GM18907 (cell line): ENCODE data around the gene CROCC2.

Source experiments
- ATAC-seq: cut with Tn5 transposase; IDR thresholded peaks from one replicate; pipeline ENCODE4 v1.9.1; 2021; ENCODE audit warnings: mild to moderate bottlenecking, moderate library complexity; ENCODE audit not compliant: unreplicated experiment

Gene CROCC2

GRCh38 chr2:240891492-240892340 is 14.4 kb upstream of the CROCC2 start:
- ATAC-seq = no peak

GRCh38 chr2:240892356-240892755 is 13.8 kb upstream of the CROCC2 start:
- no peak for ATAC-seq

GRCh38 chr2:240892925-240893324 is 13.2 kb upstream of the CROCC2 start:
- no peak for ATAC-seq

- no peak for ATAC-seq
Measured at GRCh38 chr2:240893363-240893844, 12.7 kb upstream of the CROCC2 start.

- ATAC-seq = no peak
Measured at GRCh38 chr2:240894006-240894405, 12.1 kb upstream of the CROCC2 start.

- ATAC-seq = no peak
Measured at GRCh38 chr2:240894836-240895558, 11.1 kb upstream of the CROCC2 start.

GRCh38 chr2:240895656-240896388 is 10.3 kb upstream of the CROCC2 start, which contains the start of gene MAB21L4:
MAB21L4 (minus strand) TSS chr2:240896156; CDS start chr2:240895997, 159 bp downstream.
- no peak for ATAC-seq

- no peak for ATAC-seq
Measured at GRCh38 chr2:240896394-240896793, 9.7 kb upstream of the CROCC2 start.

GRCh38 chr2:240896871-240897692 is 9.1 kb upstream of the CROCC2 start:
- no peak for ATAC-seq

- ATAC-seq = no peak
Measured at GRCh38 chr2:240898108-240898730, 7.9 kb upstream of the CROCC2 start.

- no peak for ATAC-seq
Measured at GRCh38 chr2:240898731-240899467, 7.2 kb upstream of the CROCC2 start.

GRCh38 chr2:240899468-240899865 is 6.7 kb upstream of the CROCC2 start:
- ATAC-seq = no peak

GRCh38 chr2:240900141-240900860 is 5.8 kb upstream of the CROCC2 start:
- no peak for ATAC-seq

- ATAC-seq = no peak
Measured at GRCh38 chr2:240901986-240902614, 4.0 kb upstream of the CROCC2 start.

- no peak for ATAC-seq
Measured at GRCh38 chr2:240902615-240903041, 3.5 kb upstream of the CROCC2 start.

GRCh38 chr2:240903191-240904060 is 2.7 kb upstream of the CROCC2 start:
- ATAC-seq = no peak
